ENCODE measurements around the gene LY6G5C. TPM values are rescaled to one million over a fixed set of nuclear protein-coding genes. Genes with fewer than 3 reads are reported as not detected.

Gene LY6G5C
- total and polyA plus RNA-seq, 2 of the 13 experiments (the other 11 are each of a cell fraction or from before 2014, with no cell fraction given), result 0.33 to 0.55 TPM

DNA sequence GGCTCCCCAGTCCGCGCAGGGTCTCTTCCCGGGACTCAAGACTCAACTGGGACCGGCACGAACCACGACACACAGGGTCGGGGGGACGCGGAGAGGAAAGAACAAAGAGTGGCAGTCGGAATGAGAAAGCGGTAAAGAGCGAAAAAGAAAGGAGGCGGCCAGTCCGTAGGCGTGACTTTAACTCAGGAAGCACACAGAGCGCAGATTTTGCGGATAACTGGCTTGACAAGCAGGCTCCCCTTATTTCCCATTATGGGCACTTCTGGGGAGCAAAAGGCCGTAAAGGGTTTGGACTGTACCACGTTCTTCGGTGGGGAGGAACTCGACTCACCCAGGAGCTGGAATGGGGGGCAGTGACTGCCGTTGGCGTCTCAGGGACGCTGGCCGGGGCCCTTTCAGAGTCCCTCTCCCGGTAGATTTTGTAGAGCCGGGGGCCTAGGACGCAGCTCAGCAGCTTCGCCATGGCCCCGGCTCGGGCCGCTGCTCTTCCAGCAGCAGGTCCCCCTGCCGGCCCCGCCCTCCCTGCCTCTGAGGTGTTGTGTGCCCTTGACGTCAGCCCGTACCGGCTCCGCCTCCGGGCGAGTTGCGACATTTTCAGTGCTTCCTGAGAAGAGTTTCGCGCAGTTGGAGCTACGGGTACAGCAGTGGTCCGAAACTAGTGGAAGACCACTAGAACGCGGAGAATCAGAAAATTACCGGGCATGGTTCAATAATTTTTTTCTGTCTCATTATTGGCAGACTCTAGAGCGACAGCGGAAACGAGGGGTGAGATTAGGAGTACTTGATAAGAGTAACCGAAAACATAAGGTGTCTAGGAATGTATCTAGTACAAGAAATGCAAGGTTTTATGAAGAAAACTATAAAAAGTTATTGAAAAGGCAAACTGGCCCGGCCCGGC is 22.2 kb upstream of the LY6G5C start, which contains the start of gene ABHD16A (continued):
- TF ChIP-seq, protein P1, sequence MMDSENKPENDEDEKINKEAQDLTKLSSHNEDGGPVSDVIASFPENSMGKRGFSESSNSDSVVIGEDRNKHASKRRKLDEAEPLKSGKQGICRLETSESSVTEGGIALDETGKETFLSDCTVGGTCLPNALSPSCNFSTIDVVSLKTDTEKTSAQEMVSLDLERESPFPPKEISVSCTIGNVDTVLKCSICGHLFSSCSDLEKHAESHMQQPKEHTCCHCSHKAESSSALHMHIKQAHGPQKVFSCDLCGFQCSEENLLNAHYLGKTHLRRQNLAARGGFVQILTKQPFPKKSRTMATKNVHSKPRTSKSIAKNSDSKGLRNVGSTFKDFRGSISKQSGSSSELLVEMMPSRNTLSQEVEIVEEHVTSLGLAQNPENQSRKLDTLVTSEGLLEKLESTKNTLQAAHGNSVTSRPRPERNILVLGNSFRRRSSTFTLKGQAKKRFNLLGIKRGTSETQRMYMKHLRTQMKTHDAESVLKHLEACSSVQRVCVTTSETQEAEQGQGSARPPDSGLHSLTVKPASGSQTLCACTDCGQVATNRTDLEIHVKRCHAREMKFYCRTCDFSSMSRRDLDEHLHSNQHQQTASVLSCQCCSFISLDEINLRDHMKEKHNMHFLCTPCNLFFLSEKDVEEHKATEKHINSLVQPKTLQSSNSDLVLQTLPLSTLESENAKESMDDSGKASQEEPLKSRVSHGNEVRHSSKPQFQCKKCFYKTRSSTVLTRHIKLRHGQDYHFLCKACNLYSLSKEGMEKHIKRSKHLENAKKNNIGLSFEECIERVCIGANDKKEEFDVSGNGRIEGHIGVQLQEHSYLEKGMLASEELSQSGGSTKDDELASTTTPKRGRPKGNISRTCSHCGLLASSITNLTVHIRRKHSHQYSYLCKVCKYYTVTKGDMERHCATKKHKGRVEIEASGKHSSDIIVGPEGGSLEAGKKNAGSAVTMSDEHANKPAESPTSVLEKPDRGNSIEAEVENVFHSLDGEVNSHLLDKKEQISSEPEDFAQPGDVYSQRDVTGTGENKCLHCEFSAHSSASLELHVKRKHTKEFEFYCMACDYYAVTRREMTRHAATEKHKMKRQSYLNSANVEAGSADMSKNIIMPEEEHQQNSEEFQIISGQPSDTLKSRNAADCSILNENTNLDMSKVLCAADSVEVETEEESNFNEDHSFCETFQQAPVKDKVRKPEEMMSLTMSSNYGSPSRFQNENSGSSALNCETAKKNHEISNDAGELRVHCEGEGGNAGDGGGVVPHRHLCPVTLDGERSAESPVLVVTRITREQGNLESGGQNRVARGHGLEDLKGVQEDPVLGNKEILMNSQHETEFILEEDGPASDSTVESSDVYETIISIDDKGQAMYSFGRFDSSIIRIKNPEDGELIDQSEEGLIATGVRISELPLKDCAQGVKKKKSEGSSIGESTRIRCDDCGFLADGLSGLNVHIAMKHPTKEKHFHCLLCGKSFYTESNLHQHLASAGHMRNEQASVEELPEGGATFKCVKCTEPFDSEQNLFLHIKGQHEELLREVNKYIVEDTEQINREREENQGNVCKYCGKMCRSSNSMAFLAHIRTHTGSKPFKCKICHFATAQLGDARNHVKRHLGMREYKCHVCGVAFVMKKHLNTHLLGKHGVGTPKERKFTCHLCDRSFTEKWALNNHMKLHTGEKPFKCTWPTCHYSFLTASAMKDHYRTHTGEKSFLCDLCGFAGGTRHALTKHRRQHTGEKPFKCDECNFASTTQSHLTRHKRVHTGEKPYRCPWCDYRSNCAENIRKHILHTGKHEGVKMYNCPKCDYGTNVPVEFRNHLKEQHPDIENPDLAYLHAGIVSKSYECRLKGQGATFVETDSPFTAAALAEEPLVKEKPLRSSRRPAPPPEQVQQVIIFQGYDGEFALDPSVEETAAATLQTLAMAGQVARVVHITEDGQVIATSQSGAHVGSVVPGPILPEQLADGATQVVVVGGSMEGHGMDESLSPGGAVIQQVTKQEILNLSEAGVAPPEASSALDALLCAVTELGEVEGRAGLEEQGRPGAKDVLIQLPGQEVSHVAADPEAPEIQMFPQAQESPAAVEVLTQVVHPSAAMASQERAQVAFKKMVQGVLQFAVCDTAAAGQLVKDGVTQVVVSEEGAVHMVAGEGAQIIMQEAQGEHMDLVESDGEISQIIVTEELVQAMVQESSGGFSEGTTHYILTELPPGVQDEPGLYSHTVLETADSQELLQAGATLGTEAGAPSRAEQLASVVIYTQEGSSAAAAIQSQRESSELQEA (CRISPR knock-in tag; IDR thresholded peaks at IDR 0.05; ENCODE audit: not compliant biosample characterization), result no peak
- TF ChIP-seq SYNCRIP (IDR thresholded peaks at IDR 0.05; ENCODE audit: insufficient read depth, low read depth, low read length) (no peak), ZC3H13 (CRISPR knock-in tag; IDR thresholded peaks at IDR 0.05) (peak; percentile 84; the same call in 1 of the 2 replicates), HMG20A (CRISPR knock-in tag; IDR thresholded peaks at IDR 0.05; ENCODE audit: borderline replicate concordance) (no peak), ZNF577 (CRISPR knock-in tag; IDR thresholded peaks at IDR 0.05; ENCODE audit: borderline replicate concordance, low read depth) (no peak), ZEB1 (IDR thresholded peaks at IDR 0.05; ENCODE audit: insufficient replicate concordance, low read depth) (no peak), ZNF3 (CRISPR knock-in tag; IDR thresholded peaks at IDR 0.05) (no peak), NR2F1 (CRISPR knock-in tag; IDR thresholded peaks at IDR 0.05) (no peak), RFX3 (CRISPR knock-in tag; IDR thresholded peaks at IDR 0.05) (no peak), MBNL3 (CRISPR knock-in tag; conservative IDR thresholded peaks at IDR 0.05) (no peak), POLR2AphosphoS2 (IDR thresholded peaks at IDR 0.05; ENCODE audit: low read depth, low read length) (no peak), ZSCAN31 (CRISPR knock-in tag; IDR thresholded peaks at IDR 0.05; ENCODE audit: low read depth) (peak; percentile 71; the same call in 1 of the 2 replicates), SAP130 (CRISPR knock-in tag; IDR thresholded peaks at IDR 0.05; ENCODE audit: low read depth) (peak; percentile 97), ZNF451 (CRISPR knock-in tag; IDR thresholded peaks at IDR 0.05) (no peak), ZZZ3 (CRISPR knock-in tag; IDR thresholded peaks at IDR 0.05; ENCODE audit: borderline replicate concordance) (no peak), SP2 (CRISPR knock-in tag; IDR thresholded peaks at IDR 0.05) (no peak), ZSCAN12 (CRISPR knock-in tag; IDR thresholded peaks at IDR 0.05) (no peak), MXI1 (IDR thresholded peaks at IDR 0.05; ENCODE audit: borderline replicate concordance, low read depth, low read length) (peak; percentile 90; the same call in 1 of the 3 replicates), JDP2 (CRISPR knock-in tag; IDR thresholded peaks at IDR 0.05; ENCODE audit: borderline replicate concordance) (no peak), POGZ (CRISPR knock-in tag; IDR thresholded peaks at IDR 0.05) (peak; percentile 79)
- TF ChIP-seq, protein P2, sequence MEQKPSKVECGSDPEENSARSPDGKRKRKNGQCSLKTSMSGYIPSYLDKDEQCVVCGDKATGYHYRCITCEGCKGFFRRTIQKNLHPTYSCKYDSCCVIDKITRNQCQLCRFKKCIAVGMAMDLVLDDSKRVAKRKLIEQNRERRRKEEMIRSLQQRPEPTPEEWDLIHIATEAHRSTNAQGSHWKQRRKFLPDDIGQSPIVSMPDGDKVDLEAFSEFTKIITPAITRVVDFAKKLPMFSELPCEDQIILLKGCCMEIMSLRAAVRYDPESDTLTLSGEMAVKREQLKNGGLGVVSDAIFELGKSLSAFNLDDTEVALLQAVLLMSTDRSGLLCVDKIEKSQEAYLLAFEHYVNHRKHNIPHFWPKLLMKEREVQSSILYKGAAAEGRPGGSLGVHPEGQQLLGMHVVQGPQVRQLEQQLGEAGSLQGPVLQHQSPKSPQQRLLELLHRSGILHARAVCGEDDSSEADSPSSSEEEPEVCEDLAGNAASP (CRISPR knock-in tag; IDR thresholded peaks at IDR 0.05; ENCODE audit: borderline replicate concordance), result peak; percentile 56
